Measurements from ENCODE around the gene CD74. TPM values are rescaled to one million over a fixed set of nuclear protein-coding genes. Genes with fewer than 3 reads are reported as not detected.

The CD74 gene
- total RNA-seq, 1 experiment from 2014 or later, result 0.22 TPM

- ATAC-seq (0 out of 2 replicates have a peak, but pooled peaks have one; percentile 21), DNase-seq (peak; percentile 41)
- Histone ChIP-seq H3K27ac (ENCODE audit: low read length) (no peak overlapping the region), H3K9me3 (ENCODE audit: low read length) (no peaks in the 10 kb centered on the region), H2AFZ (ENCODE audit: low read length) (no peak overlapping the region), H3K36me3 (ENCODE audit: low read depth, low read length) (peaks cover 7% of the 10 kb centered on the region), H3K4me1 (ENCODE audit: insufficient read depth, low read length) (peaks cover 7% of the 10 kb centered on the region; the same call in 1 of the 2 replicates), H3K4me3 (ENCODE audit: low read length) (no peak overlapping the region), H3K4me2 (ENCODE audit: low read length) (no peak overlapping the region), H3K9me2 (replicated peaks; ENCODE audit: low read length) (no peaks in the 10 kb centered on the region), H4K20me1 (ENCODE audit: low read length) (peaks cover 12% of the 10 kb centered on the region; the same call in 1 of the 2 replicates), H3K9ac (ENCODE audit: low read length) (no peak overlapping the region), H3K27me3 (ENCODE audit: low read length) (no peaks in the 10 kb centered on the region), H3F3A (ENCODE audit: low read length, unreplicated experiment) (peaks cover 9% of the 10 kb centered on the region), H3K79me2 (ENCODE audit: low read length) (no peaks in the 10 kb centered on the region)
- no peak for TF ChIP-seq EZH2 (IDR thresholded peaks at IDR 0.05; ENCODE audit: low read length, unreplicated experiment)
- peak; percentile 64 for TF ChIP-seq CTCF (conservative IDR thresholded peaks at IDR 0.05; ENCODE audit: low read depth, low read length)
- no TSS peak for BruUV-seq (replicated peaks)
- intact Hi-C loops (cut with micrococcal nuclease), result loop anchor here (5.0 to 10.0 kb wide), 3 partner anchors 177 to 604 kb away; no protein-coding TSS in a partner anchor
- ChIA-PET CTCF (interaction anchor here (0.6 kb wide), 1 partner anchor 19 kb away, joined by 13 read pairs; no protein-coding TSS in a partner anchor), POLR2A (ENCODE audit: unreplicated experiment) (no interaction called here)
These were observed 26.3 kb upstream of the CD74 start for GRCh38 chr5:150438873-150439546.

GRCh38 chr5:150436141-150436680 lies 23.5 kb upstream of the CD74 start:
- Histone ChIP-seq H3K4me3 (ENCODE audit: low read length) (peak overlapping the region; percentile 16; the same call in 1 of the 2 replicates), H3F3A (ENCODE audit: low read length, unreplicated experiment) (peaks cover 4% of the 10 kb centered on the region), H3K36me3 (ENCODE audit: low read depth, low read length) (no peaks in the 10 kb centered on the region), H3K27me3 (ENCODE audit: low read length) (no peaks in the 10 kb centered on the region), H3K4me2 (ENCODE audit: low read length) (peak overlapping the region; percentile 66), H3K9me3 (ENCODE audit: low read length) (no peaks in the 10 kb centered on the region), H4K20me1 (ENCODE audit: low read length) (no peaks in the 10 kb centered on the region), H3K4me1 (ENCODE audit: insufficient read depth, low read length) (peaks cover 7% of the 10 kb centered on the region; the same call in 1 of the 2 replicates), H3K9me2 (replicated peaks; ENCODE audit: low read length) (no peaks in the 10 kb centered on the region), H2AFZ (ENCODE audit: low read length) (peak overlapping the region; percentile 56), H3K79me2 (ENCODE audit: low read length) (no peaks in the 10 kb centered on the region), H3K27ac (ENCODE audit: low read length) (no peak overlapping the region), H3K9ac (ENCODE audit: low read length) (no peak overlapping the region)
- ChIA-PET CTCF (interaction anchor here (0.6 to 1.0 kb wide), 3 partner anchors 35 to 112 kb away, joined by 3 read pairs; no protein-coding TSS in a partner anchor), POLR2A (ENCODE audit: unreplicated experiment) (interaction anchor here (0.6 kb wide), 1 partner anchor 998 kb away, joined by 4 read pairs; no protein-coding TSS in a partner anchor)
- BruUV-seq (replicated peaks), result no TSS peak
- intact Hi-C loops (cut with micrococcal nuclease), result loop anchor here (1.0 to 10.0 kb wide), 6 partner anchors 39 to 601 kb away; partner anchors contain the start of gene TCOF1
- DNase-seq (peak; percentile 91), ATAC-seq (peak; percentile 92)
- TF ChIP-seq CTCF (conservative IDR thresholded peaks at IDR 0.05; ENCODE audit: low read depth, low read length), result peak; percentile 94
- no peak for TF ChIP-seq EZH2phosphoT487 (IDR thresholded peaks at IDR 0.05; ENCODE audit: borderline replicate concordance, low read length)
- TF ChIP-seq EZH2 (IDR thresholded peaks at IDR 0.05; ENCODE audit: low read length, unreplicated experiment), result no peak

Measured in PC-3 (cell line).